GM12878 (cell line): Measurements from ENCODE around the gene TCF4.

Experiments used
- CTCF ChIP-seq, 3 experiments: IDR thresholded peaks in 2 of 3; conservative IDR thresholded peaks in 1 of 3; 2 replicates each; pipeline ENCODE4 v1.5.1; 2011; ENCODE audit warnings: low read depth in 3 of 3, low read length in 3 of 3, mild to moderate bottlenecking in 3 of 3, control low read depth in 2 of 3, moderate library complexity in 2 of 3, inconsistent platforms in 1 of 3, mixed read lengths in 1 of 3; ENCODE audit not compliant: control insufficient read depth in 2 of 3, insufficient read depth in 1 of 3; ENCODE audit errors: extremely low read depth in 1 of 3
- FOS ChIP-seq: IDR thresholded peaks from 3 replicates; pipeline ENCODE4 v1.6.1; 2011; ENCODE audit warnings: borderline replicate concordance; ENCODE audit not compliant: insufficient read length; ENCODE audit errors: extremely low read depth
- GABPA ChIP-seq: IDR thresholded peaks from 2 replicates; pipeline ENCODE4 v1.6.1; 2014; ENCODE audit warnings: antibody characterized with exemption, low read depth, mild to moderate bottlenecking, inconsistent platforms
- MLLT1 ChIP-seq: fragments of 450-650 bp; IDR thresholded peaks from 2 replicates; pipeline ENCODE4 v1.6.1; 2016; ENCODE audit warnings: mild to moderate bottlenecking
- POLR2AphosphoS2 ChIP-seq: IDR thresholded peaks from 2 replicates; pipeline ENCODE4 v1.6.1; 2011; ENCODE audit warnings: low read depth, mild to moderate bottlenecking, low read length, improper control_type of control experiment, moderate library complexity
- POLR2AphosphoS5 ChIP-seq: IDR thresholded peaks from 2 replicates; pipeline ENCODE4 v1.6.1; 2011; ENCODE audit warnings: mild to moderate bottlenecking, low read length, inconsistent platforms
- RELA ChIP-seq: fragments of 450-650 bp; IDR thresholded peaks from 2 replicates; pipeline ENCODE4 v1.8.0; 2014; ENCODE audit warnings: borderline replicate concordance; ENCODE audit not compliant: partially characterized antibody
- SUZ12 ChIP-seq: fragments of 200-600 bp; sonication (generic); IDR thresholded peaks from one replicate; pipeline ENCODE4 v1.6.1; 2018; ENCODE audit warnings: antibody characterized with exemption, mild to moderate bottlenecking; ENCODE audit not compliant: unreplicated experiment
- TAF1 ChIP-seq: IDR thresholded peaks from 2 replicates; pipeline ENCODE4 v1.6.1; 2011; ENCODE audit warnings: mild to moderate bottlenecking, low read depth, low read length, borderline replicate concordance
- TARDBP ChIP-seq: IDR thresholded peaks from 2 replicates; pipeline ENCODE4 v1.6.1; 2016; ENCODE audit warnings: borderline replicate concordance
- ZZZ3 ChIP-seq: IDR thresholded peaks from 2 replicates; pipeline ENCODE4 v1.6.1; 2011; ENCODE audit warnings: low read depth; ENCODE audit not compliant: control insufficient read depth, insufficient read length

GRCh38 chr18:55625901-55626300 lies 37.9 kb upstream of the TCF4 start:
- TF ChIP-seq TAF1 (no peak), POLR2AphosphoS2 (no peak), RELA (no peak), FOS (no peak), SUZ12 (no peak), POLR2AphosphoS5 (no peak), TARDBP (no peak), CTCF (IDR thresholded peaks at IDR 0.05 in 2 of 3, conservative IDR thresholded peaks at IDR 0.05 in 1 of 3; ENCODE audit: control insufficient read depth in 2 of 3, extremely low read depth in 1 of 3, insufficient read depth in 1 of 3, low read depth in 3 of 3, low read length in 3 of 3) (no peak), GABPA (no peak), ZZZ3 (no peak), MLLT1 (no peak)
